Middle frontal gyrus (tissue), 1 donor: ENCODE data around the gene PPP2R2B.

Source experiments
- DNase-seq: peaks from one replicate; pipeline ENCODE4 v3.0.0-alpha.2; 2015; ENCODE audit warnings: low spot score; ENCODE audit errors: extremely low spot score

Gene PPP2R2B

DNA sequence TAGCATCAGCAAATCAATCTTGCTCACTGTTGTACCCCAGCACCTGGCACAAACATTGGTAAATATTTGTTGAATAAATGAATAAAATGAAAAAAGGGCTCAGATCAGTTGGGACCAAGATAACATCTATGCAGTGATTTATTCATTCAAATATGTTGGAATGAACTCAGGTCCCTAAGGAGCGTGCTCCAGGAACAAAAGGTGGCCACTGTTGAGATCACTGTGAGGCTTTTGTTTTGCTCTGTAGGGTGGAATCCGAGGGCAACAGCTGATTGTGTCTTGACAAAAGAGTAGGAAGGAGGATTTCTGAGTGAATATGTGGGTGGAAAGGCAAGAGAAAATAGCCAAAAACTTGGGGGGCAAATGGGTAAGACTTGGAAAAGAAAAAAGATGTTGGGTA lies 89.7 kb downstream of the PPP2R2B start:
- no peak for DNase-seq

DNA sequence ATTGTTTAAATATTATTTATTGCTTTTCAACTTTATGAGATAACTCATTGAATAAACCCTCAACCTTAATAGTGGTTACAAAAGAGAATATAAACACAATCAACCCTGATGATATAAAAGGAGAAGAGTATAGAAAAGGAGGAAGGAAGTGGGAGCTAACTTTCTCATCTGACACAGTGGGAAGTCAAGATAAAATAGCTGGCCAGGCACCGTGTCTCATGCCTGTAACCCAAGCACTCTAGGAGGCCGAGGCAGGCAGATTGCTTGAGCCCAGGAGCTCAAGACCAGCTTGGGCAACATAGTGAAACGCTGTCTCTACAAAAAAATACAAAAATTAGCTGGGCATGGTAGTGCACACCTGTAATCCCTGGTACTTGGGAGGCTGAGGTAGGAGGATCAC lies 93.5 kb downstream of the PPP2R2B start:
- DNase-seq: no peak

DNA sequence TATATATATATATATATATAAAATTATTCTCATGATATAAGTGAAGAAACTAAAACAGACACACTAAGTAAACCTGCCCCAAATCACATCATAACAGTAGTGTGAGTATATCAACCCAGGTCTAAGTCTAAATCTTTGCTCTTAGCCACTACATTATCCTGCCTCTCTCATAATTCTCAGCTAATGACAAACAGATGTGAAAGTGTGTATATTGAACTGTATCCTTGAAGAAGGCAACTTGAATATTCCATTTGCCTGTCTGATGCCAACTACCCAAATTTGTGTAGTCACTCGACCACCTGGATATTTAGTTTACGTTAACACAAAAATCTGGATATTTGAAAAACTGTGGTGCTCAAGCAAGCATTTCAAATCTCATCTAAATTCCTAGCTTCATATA lies 97.4 kb downstream of the PPP2R2B start:
- no peak for DNase-seq

DNA sequence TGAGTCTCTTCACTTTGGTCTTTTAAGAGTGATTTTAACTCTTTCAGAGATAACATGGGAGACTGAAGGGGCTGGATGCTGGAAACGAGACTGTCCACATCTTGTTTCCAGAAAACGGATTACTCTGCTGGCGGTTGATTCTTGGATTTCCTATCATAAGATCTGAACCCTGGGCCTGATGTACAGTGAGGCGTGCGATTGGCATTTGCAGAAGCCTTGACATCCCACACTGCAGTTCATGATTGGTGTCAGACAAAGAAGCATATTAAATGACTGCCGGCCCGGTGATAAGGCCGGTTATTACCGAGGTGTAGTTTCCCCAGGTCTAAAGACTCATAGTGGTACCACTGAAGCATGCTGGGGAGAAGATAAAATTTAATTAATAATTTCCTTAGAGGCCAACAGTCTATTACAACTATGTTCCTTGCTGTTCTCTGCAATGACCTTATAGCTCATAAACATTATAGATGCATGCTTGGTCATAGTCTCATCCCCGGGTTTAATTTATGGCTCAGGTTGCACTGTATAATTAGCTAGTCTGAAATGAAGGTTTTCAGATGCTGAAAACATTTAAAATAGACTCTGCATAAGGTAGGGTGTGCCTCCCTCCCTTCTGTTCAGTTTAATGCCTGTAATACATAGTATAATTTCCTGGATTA lies 99.2 kb downstream of the PPP2R2B start:
- DNase-seq: no peak

DNA sequence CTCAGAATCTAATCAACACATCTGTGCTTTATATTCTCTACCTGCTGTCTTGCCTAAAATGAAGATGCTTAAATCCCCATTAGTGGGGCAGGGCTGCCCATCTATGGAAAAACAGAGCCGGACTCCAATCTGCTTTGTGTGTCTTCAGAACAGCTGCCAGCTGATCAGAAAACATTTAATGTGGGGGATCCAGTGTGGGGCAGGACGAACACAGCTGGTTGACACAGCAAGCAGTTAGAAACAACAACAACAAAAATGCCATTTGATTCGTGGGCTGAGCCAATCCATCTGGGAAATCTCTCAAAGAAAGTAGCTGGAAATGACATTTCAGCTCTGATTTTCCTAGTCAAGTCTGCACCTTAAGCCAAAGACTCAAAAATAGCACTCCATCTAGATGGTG lies 99.8 kb downstream of the PPP2R2B start:
- no peak for DNase-seq

DNA sequence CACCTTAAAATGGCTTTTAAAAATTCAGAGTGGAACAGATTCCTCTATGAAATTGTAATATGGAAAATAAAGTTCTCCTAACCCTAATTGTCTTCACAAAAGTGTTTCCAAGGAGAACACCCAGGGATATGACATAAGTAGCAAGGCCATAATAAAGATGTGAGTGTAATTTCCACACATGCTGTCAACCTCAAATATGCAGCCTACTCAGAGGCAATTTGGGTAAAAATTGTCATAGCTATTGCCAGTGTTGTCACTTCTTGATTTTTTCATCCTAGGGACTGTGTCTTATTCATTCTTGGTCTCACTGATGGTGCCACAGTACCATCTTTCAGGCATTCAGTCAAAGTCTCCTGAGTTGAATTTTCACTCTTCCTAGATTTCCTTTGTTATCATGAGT lies 100.3 kb downstream of the PPP2R2B start:
- no peak for DNase-seq

DNA sequence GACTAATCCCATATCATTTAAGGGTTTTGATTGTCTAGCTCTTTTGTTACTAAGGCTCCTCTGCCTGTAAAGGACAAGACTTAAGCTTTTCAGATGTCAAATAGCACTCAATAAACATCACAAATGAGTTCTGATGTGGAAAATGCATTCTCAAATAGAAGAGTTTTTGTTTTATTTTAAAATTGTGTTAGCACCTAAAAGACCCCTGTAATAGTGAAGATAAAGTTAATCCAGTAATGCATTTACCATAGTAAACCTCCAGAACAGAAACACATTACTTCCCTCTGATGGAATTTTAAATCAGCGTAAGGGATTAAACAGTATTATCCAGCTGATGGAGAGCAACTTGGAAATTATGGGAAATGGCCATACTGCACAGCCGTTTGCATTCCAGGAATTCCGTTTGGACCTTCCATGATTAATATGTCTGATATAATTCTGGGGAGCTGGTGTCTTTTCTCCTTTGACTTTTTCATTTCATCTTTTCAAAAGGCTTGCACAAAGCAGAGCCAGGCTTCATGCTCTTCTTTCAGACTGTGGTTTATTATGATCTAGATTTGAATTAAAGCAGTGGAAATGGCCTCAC lies 105.6 kb downstream of the PPP2R2B start:
- DNase-seq: no peak

DNA sequence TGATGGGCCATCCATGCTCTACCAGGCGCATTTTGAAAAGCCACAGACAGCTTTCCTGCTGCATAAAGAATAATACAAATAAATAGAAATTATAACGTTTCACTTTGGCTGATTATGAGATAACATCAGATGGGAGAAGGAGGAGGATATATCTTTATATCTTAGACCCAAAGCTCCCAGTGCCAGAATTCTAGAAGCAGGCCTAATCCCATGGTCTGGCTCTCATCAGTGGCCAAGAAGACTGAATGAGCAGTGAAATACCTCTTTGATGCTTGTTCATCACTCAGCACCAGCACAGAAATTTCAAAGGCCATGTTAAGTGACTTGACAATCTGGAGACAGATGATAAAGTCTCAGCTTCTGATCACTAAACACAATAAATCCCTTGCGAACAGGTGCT lies 107.6 kb downstream of the PPP2R2B start:
- no peak for DNase-seq

DNA sequence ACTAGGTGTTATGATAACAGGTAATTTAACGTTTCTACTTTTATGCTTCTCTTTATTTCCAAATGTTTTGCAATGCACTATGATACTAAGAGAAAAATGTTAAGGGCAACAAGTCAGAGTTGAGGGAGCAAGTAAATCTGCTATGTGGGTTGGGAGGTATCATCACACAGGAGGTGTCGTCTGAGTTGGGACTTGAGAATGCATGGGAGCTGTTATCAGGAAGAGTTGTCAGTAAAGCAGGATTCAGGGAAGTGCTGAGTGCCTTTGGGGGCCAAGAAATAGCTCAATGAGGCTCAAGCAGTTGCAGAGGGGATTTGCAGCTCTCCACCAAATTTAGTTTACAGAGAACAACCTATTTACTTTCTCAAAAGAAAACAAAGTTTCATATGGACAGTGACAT lies 108.0 kb downstream of the PPP2R2B start:
- no peak for DNase-seq

DNA sequence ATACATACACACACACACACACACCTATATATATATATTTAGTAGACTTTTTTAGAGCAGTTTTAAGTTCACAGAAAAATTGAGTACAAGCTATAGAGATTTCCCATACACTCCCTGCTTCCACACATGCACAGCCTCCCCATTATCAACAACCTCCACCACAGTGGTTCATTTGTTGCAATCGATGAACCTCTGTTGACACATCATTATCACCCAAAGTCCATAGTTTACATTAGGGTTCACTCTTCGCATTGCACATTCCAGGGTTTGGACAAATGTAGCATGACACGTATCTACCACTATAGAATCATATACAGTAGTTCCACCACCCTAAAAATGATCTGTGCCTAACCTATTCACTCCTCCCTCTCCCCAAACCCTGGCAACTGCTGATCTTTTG lies 111.0 kb downstream of the PPP2R2B start:
- no peak for DNase-seq

DNA sequence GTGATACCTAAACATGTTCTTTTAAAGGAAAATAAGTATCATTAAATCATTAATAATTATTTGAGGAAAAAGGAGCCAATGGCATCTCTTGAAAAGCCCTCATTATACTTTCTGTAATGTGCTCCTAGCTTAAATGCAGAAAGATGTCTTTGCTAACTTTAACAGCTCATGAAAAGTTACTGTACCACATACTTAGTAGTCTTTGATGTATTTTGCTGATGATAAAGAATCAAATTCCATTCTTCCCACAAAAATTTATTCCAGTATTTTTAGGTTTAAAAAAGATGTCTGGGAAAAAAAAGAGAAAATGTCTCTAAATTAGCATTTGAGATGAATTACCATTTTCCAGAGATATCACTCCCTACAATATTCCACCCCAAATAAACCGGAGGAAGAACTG lies 112.5 kb downstream of the PPP2R2B start:
- no peak for DNase-seq

DNA sequence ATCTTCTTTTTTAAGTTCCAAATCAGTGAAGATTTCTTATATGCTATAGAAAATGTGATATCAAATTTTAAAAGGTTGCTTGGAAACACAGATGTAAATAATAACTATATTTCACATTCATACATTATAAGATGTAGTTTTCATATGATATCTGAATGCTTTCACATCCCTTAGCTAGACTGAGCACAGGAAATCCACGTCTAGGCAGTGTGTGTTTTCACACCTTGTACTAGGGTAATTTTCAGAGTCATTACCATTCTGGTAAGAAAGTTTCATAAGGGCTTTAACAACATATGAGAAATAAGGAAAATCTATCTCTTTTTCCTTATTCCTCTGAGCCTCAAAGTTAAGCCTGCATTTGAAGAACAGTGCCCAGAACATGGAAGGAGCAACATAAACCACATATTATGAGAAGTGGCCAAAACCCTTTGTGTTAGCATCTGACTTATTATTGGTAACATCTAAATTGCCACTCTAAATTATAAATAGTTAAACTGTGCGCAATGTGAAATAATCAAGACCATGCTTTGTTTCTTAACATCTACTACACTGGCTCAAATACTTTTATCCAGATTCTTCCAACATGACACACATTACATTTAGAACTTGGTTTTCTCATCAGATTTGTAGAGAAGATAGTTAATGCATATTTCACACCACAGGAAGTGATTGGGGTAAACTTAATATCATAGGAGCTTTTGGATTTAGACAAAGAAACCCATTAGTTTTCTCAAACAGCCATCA lies 113.3 kb downstream of the PPP2R2B start:
- DNase-seq: no peak

DNA sequence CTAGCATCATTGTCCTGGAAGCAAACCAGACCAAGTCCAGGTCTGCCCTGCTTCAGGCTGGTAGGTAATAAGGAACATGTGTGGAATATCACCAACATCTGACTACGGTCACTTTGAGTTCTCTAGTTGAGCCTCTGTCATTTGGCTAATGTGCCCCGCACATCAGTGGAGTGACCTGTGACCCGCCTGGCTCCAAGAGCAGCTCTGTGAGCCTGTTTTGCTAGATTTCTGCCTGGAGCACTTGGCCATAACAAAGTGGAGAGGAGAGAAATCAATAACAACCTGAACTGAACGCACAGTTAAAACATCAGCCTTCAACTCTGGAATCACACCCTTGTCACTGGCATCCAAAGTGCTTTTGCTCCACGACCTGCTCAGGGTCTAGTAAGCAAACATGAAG lies 115.7 kb downstream of the PPP2R2B start:
- DNase-seq: no peak

DNA sequence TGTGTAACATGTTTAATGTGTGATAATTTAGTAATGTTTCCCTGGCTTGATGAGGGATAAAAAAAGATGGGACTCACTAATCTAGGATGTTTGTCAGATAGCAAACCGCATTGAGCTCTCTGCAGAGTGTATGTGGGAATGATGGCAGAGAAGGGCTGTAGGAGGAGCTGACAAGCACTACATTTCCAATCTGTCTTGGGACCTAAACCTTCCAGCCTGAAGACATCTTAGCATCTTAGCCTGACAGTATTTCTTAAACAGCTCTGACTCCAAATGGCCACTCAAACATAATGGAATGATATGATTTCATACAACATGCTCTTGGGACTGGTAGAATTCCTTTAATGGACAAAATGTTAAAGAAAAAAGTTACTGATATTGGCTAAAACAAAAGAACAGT lies 116.7 kb downstream of the PPP2R2B start:
- no peak for DNase-seq

DNA sequence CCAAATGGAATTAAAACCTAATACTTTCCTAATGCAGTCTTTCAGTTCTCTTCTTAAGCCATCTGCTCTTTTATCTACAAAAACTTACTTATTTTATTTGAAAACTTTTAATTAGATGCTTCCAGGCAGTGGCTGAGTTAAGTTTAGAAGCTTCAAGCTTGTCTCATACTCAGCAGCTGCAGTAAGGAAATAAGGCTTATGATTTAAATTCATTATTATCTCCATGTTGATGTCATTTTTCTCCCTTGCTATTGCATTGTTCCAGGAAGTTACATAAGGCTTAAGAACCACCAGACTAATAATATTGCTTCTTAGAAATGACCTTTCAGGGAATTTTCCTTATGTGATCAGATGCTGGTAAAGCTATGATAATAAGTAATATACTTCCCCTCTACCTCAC lies 119.6 kb downstream of the PPP2R2B start:
- DNase-seq: no peak

DNA sequence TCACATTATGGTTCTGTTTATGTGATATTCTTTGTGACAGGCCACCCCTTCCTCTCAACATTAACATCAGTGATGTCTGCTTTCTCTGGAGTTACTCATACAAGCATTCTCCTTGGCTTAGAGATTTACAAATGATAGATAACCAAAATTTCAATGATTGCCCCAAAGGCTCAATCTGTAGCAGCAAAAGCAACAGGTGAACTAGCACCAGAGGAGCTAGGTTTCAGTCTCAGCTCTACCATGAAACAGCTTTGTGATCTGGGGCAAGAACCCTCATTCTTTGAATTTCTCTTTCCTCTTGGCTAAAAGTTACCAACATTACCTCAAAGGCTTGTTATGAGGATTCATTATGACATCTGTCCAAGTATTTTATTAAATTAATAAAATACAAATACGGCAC lies 120.5 kb downstream of the PPP2R2B start:
- DNase-seq: no peak

DNA sequence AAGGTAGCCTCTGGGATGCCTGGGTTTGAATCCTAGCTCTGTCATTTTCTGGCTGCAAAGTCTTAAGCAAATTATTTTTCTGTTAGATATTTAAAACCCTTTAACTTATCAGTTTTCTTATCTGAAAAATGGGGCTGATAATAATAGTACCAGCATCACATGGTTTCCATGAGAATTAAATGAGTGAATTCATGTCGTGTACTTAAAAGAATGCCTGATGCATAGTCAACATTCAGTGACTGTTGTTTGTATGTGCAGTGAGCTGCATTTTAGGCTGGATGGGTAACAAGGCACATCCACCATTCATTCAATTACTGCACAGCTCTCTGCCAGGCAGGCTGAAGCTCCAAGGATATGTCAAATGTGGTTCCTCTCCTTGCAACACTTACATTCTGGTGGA lies 122.0 kb downstream of the PPP2R2B start:
- no peak for DNase-seq

DNA sequence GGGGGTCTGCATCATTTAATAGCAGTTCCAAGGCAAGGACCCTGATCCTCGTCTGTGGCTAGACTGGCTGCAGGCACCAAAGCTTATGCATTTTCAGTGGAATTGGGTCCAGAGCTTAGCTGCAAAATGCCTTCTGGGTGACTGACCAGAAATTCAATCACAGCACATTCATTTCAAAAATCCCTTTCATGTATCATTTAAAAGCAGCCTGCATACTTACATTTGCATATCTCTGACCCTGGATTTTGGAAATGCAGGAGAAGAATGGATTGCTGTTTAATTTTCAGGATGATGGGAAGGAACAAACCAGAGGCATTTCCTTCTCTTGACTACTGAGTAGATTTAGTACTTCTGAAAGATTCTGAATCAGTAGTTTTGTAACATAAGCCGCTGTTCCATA lies 122.8 kb downstream of the PPP2R2B start:
- no peak for DNase-seq

DNA sequence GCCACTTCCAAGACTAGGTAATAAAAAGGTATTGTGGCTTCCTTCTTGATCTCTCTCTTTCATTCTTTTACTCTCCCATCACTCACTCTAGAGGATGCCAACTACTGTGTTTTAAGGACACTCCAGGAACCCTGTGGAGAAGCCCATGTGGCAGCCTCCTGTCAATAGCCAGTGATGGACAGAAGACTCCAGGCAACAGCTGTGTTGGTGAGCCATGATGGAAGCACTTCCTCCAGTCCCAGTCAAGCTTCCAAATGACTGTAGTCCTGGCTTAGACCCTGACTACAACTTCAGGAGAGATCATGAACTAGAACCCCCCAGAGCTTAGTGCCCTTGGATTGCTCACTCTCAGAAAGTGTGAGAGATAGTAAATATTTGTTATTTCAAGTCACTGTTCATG lies 123.9 kb downstream of the PPP2R2B start:
- no peak for DNase-seq

DNA sequence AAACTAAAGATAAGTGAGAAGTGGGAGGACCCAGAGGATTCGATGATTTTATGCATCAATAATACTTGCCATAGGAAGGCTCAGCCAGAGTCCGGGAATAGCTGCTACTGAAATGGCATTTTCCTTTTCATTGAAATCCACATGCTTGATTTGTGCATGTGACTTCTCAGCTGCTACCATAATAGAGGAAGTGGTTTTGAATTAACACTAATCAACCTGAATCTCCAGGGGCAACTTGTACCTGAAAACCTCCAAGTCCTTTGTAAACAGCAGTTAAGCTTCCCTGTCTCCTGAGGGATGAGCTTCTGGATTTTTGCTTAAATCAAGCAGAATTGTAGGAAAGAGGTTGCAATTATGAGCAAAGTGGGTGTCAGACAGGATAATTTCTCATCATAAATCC lies 124.9 kb downstream of the PPP2R2B start:
- no peak for DNase-seq

DNA sequence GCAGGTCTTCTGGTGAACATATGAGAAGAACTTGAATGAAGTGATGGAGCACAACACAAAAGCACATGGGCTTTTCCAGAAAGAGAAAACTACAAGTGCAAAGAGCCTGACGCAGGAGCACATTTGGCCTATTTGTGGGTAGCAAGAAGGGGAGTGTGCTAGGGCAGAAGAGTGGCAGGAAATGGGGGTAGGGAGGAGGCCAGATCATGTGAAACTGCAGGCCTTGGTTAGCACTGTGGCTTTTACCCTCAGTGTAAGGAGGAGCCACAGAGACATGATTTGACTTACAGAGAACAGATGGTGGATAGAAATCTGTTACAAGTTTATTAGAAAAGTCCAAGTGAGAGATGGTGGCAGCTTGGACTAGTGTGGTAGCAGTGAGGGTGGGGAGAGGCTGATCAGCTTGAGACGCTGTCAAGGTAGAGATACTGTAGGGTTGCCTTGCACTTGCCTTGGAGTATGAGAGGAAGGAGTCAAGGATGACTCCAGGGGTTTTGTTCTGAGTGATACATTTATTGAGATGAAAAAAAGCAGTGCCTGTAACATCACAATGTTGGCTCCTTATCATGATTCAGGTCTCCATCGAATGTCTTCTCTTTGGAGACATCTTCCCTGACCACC lies 126.7 kb downstream of the PPP2R2B start:
- DNase-seq: no peak

DNA sequence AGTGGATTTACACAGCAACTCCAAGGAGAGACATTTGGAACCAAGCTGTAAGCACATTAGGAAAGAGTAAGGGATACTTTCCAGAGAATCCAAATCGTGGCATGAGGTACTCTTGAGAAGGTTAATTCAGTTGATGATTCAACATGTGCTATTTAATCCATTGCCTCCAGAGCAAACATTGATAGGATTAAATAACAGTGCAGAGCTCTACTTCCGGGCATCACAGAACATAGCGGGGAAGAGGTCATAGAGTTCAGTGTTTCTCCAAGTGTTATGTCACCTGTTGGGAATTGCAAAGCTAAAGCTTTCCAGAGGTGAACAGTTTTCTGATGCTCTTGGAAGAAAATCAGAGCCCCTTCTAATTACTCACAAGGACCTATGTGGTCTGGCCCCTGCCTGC lies 127.5 kb downstream of the PPP2R2B start:
- DNase-seq: no peak

DNA sequence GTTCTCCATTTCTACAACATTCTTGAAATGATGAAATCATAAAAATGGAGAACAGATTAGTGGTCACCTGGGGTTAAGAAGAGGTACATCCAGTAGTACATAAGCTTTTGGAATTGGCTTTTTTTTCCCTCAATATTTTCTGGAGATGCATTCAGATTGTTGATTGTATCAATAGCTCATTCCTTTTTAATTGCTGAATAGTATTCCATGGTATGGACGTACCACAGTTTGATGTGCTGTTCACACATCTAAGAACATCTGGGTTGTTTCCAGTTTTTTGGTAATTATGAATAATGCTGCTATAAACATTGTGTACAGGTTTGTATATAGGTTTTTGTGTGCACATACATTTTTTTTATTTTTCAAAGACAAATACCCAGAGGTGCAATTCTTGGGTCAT lies 130.0 kb downstream of the PPP2R2B start:
- DNase-seq: no peak
